Stomach (tissue), 9 donors: Measurements from ENCODE around the gene XYLB. TPM values are rescaled to one million over a fixed set of nuclear protein-coding genes. Genes with fewer than 3 reads are reported as not detected.
A peak's percentile ranks its signal among the peaks of the same experiment; 100 is the strongest.

Experiments
- DNase-seq, 2 donors: peaks; one replicate each; pipeline versions ENCODE4 v3.0.0 to v3.0.0-alpha.2; 2013 to 2019
- H3K27ac ChIP-seq, 5 donors: fragments of 200-600 bp in 4 of 5; sonication (generic) in 4 of 5; one replicate each; pipeline ENCODE4 v1.5.1; 2013 to 2019; ENCODE audit warnings: mild to moderate bottlenecking in 1 of 5, moderate library complexity in 1 of 5
- H3K27me3 ChIP-seq, 3 donors: fragments of 200-600 bp; sonication (generic); one replicate each; pipeline ENCODE4 v1.5.1; 2017 to 2019; ENCODE audit warnings: mixed run types in 1 of 3
- H3K36me3 ChIP-seq, 4 donors: fragments of 200-600 bp; sonication (generic); 1 replicate in 3 of 4; 2 replicates in 1 of 4; pipeline ENCODE4 v1.5.1; 2016 to 2019
- H3K4me1 ChIP-seq, 4 donors: fragments of 200-600 bp; sonication (generic); one replicate each; pipeline ENCODE4 v1.5.1; 2016 to 2019
- H3K4me3 ChIP-seq, 4 donors: fragments of 200-600 bp; sonication (generic) in 3 of 4; one replicate each; pipeline ENCODE4 v1.5.1; 2016 to 2019; ENCODE audit warnings: mild to moderate bottlenecking in 1 of 4
- H3K9me3 ChIP-seq, 4 donors: fragments of 200-600 bp; sonication (generic); one replicate each; pipeline ENCODE4 v1.5.1; 2016 to 2019
- EP300 ChIP-seq: sonication (generic); formaldehyde crosslinking; IDR thresholded peaks from one replicate; pipeline ENCODE4 v1.6.1; 2017; ENCODE audit warnings: antibody characterized with exemption
- POLR2A ChIP-seq, 4 donors: fragments of 450-650 bp; IDR thresholded peaks; one replicate each; pipeline ENCODE4 v1.6.1; 2016; ENCODE audit warnings: antibody characterized with exemption in 4 of 4, control low read depth in 2 of 4, mild to moderate bottlenecking in 1 of 4, moderate library complexity in 1 of 4
- POLR2AphosphoS5 ChIP-seq, 3 donors: sonication (generic); formaldehyde crosslinking; IDR thresholded peaks; one replicate each; pipeline ENCODE4 v1.6.1; 2016; ENCODE audit warnings: antibody characterized with exemption in 3 of 3
- WGBS, 5 donors: extraction: QIAGEN DNeasy Blood & Tissue Kit in 3 of 5; methylation state at CpG; one replicate each; pipeline versions ENCODE4 v1.1.5 to v1.1.7; 2013 to 2018; 5-methylcytosine and 5-hydroxymethylcytosine counted together
- intact Hi-C: fragments of 100-400 bp; cut with DNase I; formaldehyde crosslinking; loops from one replicate; pipeline ENCODE4 v1.15.1; 2023; ENCODE audit warnings: low total_unique reads
- polyA plus RNA-seq, 3 donors: library from polyadenylated mRNA; stranded (reverse); fragments of 200-250 nt; gene quantifications; one replicate each; pipeline ENCODE4 v1.2.3, GENCODE V29; 2013
- total RNA-seq, 5 donors: library from RNA; depleted of rRNA; stranded (reverse); fragments of >200 nt; gene quantifications; one replicate each; pipeline versions ENCODE4 v1.1.0 to v1.2.3, GENCODE V29; 2014 to 2016
- TF ChIP-seq, protein P1 (sequence below), 7 experiments: fragments of 450-650 bp in 4 of 7; fragments of 200-600 bp in 3 of 7; sonication (generic) in 3 of 7; IDR thresholded peaks; one replicate each; pipeline ENCODE4 v1.5.1; 2016 to 2019; ENCODE audit warnings: antibody characterized with exemption in 7 of 7, control low read depth in 2 of 7, mild to moderate bottlenecking in 1 of 7
- donor health status: healthy with polysubstance abuse.
- donor health status: Bipolar disorder and iron deficiency.
- donor health status: healthy.

XYLB gene
- total and polyA plus RNA-seq, 8 donors, result 1.1 to 41.6 (median 3.6) TPM

DNA sequence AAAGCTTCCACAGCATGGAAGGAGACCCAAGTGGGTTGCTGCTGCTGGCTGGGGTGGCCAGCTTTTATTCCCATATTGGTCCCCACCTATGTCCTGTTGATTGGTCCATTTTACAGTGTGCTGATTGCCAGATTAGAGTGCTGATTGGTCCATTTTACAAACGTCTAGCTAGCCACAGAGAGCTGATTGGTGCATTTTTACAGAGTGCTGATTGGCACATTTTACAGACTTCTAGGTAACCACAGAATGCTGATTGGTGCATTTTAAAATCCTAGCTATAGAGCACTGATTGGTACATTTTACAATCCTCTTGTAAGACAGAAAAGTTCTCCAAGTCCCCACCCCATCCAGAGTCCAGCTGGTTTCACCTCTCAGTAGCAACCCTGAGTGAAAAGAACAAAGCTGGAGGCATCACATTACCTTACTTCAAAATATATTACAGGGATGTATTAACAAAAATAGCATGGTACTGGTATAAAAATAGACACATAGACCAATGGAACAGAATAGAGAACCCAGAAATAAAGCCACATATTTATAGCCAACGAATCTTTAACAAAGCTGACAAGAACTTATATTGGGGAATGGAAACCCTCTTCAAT lies 99.6 kb downstream of the XYLB start:
- no peak for DNase-seq
- intact Hi-C loops, result no loop called here
- no peaks in the 10 kb centered on the region for H3K36me3 ChIP-seq
- 67 to 81% (median 75%) methylated on average over 2 of the region's 2 CpGs for WGBS, 5 donors
- H3K4me1 ChIP-seq, result peaks cover 0 to 5% (median 0%) of the 10 kb centered on the region in 4 donors
- no peak overlapping the region for H3K4me3 ChIP-seq
- no peaks in the 10 kb centered on the region for H3K27me3 ChIP-seq
- no peak overlapping the region for H3K27ac ChIP-seq
- TF ChIP-seq POLR2A (IDR thresholded peaks at IDR 0.05), result no peak
- H3K9me3 ChIP-seq, result no peaks in the 10 kb centered on the region

DNA sequence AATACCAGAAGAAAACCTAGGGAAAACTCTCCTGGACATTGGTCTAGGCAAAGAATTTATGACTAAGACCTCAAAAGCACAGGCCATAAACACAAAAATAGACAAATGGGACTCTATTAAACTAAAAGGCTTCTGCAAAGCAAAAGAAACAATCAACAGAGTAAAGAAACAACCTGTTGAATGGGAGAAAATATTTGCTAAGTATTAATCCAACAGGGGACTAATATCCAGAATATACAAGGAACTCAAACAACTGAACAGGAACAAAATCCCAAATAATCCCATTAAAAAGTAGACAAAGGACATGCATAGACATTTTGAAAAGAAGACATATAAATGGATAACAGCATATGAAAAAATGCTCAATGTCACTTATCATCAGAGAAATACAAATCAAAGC lies 100.2 kb downstream of the XYLB start:
- H3K27ac ChIP-seq, result no peak overlapping the region
- no peak overlapping the region for H3K4me3 ChIP-seq
- H3K36me3 ChIP-seq, result no peaks in the 10 kb centered on the region
- intact Hi-C loops, result no loop called here
- H3K4me1 ChIP-seq, result peaks cover 0 to 5% (median 0%) of the 10 kb centered on the region in 4 donors
- H3K9me3 ChIP-seq, result no peaks in the 10 kb centered on the region
- DNase-seq, result no peak
- TF ChIP-seq EP300, result no peak
- H3K27me3 ChIP-seq, result no peaks in the 10 kb centered on the region

DNA sequence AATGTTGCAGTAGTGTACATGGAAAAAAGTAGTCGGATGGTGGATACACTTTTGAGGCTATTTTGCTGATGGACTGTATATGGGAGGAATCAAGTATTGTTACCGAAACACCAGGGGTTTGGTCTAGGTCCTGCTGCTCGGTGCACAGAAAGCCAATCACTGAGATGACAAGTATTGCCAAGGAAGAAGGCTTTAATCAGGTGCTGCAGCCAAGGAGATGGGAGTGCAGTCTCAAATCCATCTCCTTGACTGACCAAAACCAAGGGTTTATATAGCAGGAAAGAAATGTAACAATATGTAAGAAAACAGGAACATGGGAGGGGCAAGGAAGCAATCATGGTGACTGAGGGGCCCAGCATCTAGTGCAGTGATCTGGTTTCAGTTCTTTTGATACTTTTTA lies 104.3 kb downstream of the XYLB start:
- no peak overlapping the region for H3K4me3 ChIP-seq
- no peak for DNase-seq

DNA sequence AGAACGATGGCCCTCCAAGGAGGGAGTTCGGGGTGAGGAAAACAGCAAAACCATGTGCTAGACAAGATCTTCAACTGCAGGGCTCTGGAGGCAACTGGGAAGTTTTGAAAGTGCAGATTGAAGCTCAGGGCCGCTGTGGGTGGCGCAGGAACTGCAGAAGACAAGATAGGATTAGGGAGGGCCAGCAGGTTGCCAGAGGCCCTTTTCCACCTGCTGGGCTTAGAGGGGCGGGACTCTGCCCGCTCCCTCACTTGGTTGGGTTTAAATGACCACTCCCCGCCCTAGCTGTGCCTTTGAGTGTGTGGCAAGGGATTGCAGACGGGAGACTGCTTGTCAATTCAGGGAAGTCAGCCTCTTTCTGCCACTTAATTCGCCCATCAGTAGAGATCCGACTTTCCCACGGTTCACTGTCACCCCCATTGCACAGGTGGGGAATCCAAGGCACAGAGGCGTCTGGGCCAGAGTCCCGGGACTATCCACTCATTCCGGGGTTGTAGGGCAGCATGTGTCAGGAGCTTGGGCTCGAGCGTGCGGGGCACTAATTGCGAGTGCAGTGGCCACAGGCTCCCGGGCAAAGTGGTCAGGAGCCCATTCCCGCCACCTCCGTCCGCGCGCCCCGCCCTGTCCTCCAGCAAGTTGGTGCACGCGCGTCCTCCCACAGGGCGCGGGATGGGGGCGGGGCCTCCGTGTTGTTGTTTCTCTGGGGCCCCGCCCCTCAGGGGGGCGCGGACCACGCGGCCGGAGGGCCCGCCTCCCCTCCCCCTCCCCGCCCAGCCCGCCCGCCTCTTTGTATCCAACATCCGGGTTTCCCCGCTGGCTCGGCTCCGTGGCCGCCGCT lies 106.7 kb downstream of the XYLB start, which contains the start of gene ACVR2B:
TSS of gene ACVR2B (plus strand) at position 816 of the 838 bp plus-strand sequence. CDS start 433 bp downstream, outside the sequence.
- H3K27ac ChIP-seq, result peak within 1 kb of the TSS; percentile 88 to 94 (median 90)
- H3K4me3 ChIP-seq, result peak within 1 kb of the TSS; percentile 75 to 90 (median 80)
- peaks cover 15 to 48% (median 40%) of the 10 kb centered on the region in 4 donors for H3K4me1 ChIP-seq
- TF ChIP-seq, protein P1, sequence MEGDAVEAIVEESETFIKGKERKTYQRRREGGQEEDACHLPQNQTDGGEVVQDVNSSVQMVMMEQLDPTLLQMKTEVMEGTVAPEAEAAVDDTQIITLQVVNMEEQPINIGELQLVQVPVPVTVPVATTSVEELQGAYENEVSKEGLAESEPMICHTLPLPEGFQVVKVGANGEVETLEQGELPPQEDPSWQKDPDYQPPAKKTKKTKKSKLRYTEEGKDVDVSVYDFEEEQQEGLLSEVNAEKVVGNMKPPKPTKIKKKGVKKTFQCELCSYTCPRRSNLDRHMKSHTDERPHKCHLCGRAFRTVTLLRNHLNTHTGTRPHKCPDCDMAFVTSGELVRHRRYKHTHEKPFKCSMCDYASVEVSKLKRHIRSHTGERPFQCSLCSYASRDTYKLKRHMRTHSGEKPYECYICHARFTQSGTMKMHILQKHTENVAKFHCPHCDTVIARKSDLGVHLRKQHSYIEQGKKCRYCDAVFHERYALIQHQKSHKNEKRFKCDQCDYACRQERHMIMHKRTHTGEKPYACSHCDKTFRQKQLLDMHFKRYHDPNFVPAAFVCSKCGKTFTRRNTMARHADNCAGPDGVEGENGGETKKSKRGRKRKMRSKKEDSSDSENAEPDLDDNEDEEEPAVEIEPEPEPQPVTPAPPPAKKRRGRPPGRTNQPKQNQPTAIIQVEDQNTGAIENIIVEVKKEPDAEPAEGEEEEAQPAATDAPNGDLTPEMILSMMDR (IDR thresholded peaks at IDR 0.05), result no peak
- peak in 1 of 3 donors; percentile 57 for TF ChIP-seq POLR2AphosphoS5 (IDR thresholded peaks at IDR 0.05)
- H3K9me3 ChIP-seq, result no peaks in the 10 kb centered on the region
- intact Hi-C loops, result no loop called here
- H3K27me3 ChIP-seq, result no peaks in the 10 kb centered on the region
- DNase-seq, result peak; percentile 94 to 96
- H3K36me3 ChIP-seq, result no peaks in the 10 kb centered on the region
- 6 to 11% (median 8%) methylated on average over 26 to 48 of the region's 48 CpGs for WGBS, 5 donors

More for the DNA sequence above, 104.3 kb downstream of the XYLB start:
- Histone ChIP-seq H3K4me1 (peaks cover 8 to 23% (median 21%) of the 10 kb centered on the region in 4 donors), H3K27ac (no peak overlapping the region), H3K27me3 (no peaks in the 10 kb centered on the region), H3K9me3 (no peaks in the 10 kb centered on the region), H3K36me3 (no peaks in the 10 kb centered on the region)
- intact Hi-C loops, result no loop called here
- TF ChIP-seq POLR2A (IDR thresholded peaks at IDR 0.05), result no peak
- no peak for TF ChIP-seq POLR2AphosphoS5 (IDR thresholded peaks at IDR 0.05)
- TF ChIP-seq, protein P1 (IDR thresholded peaks at IDR 0.05), result no peak
- no peak for TF ChIP-seq EP300
- 96 to 100% (median 97%) methylated on average over 3 of the region's 3 CpGs for WGBS, 5 donors

DNA sequence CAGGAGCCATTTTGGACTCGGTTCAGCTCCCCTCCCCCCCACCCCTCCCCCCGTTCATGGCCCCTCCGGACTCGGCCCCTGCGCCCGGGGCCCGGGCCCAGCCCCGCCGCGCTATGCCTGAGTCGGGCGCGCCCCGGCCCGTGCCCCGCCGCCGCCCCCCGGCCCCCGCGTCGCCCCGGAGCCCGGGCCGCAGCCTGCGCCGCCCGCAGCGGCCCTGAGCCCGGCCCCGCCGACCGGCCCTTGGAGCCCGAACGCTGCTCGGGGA lies 107.3 kb downstream of the XYLB start:
- intact Hi-C loops, result no loop called here
- Histone ChIP-seq H3K27ac (peak overlapping the region; percentile 88 to 94 (median 90)), H3K4me1 (peaks cover 20 to 53% (median 45%) of the 10 kb centered on the region in 4 donors), H3K36me3 (no peaks in the 10 kb centered on the region), H3K4me3 (peak overlapping the region; percentile 75 to 90 (median 80)), H3K9me3 (no peaks in the 10 kb centered on the region), H3K27me3 (no peaks in the 10 kb centered on the region)
- WGBS, 5 donors, result 0 to 2% (median 0%) methylated on average over 5 to 36 of the region's 36 CpGs
- TF ChIP-seq, protein P1 (IDR thresholded peaks at IDR 0.05), result no peak
- TF ChIP-seq EP300, result no peak
- TF ChIP-seq POLR2AphosphoS5 (IDR thresholded peaks at IDR 0.05), result no peak
- no peak for TF ChIP-seq POLR2A (IDR thresholded peaks at IDR 0.05)
- no peak for DNase-seq
